LNCAP (cell line): ENCODE measurements around the gene CORO7.

Experiments used
- CTCF ChIP-seq: fragments of 450-650 bp; IDR thresholded peaks from 2 replicates; pipeline ENCODE4 v1.5.1; 2017; ENCODE audit warnings: mild to moderate bottlenecking

Gene CORO7

GRCh38 chr16:4435337-4436067 is 19.1 kb upstream of the CORO7 start:
- no peak for TF ChIP-seq CTCF

- no peak for TF ChIP-seq CTCF
These were observed 17.8 kb upstream of the CORO7 start for GRCh38 chr16:4433914-4434787.

GRCh38 chr16:4433228-4433627 is 16.8 kb upstream of the CORO7 start:
- no peak for TF ChIP-seq CTCF

GRCh38 chr16:4431023-4431422 is 14.6 kb upstream of the CORO7 start:
- no peak for TF ChIP-seq CTCF

GRCh38 chr16:4428500-4428899 is 12.1 kb upstream of the CORO7 start:
- TF ChIP-seq CTCF, result no peak

GRCh38 chr16:4426722-4427372 is 10.5 kb upstream of the CORO7 start:
- no peak for TF ChIP-seq CTCF

GRCh38 chr16:4426021-4426684 is 9.8 kb upstream of the CORO7 start:
- no peak for TF ChIP-seq CTCF
